ENCODE data around the gene TMEM119. TPM values are rescaled to one million over a fixed set of nuclear protein-coding genes. Genes with fewer than 3 reads are reported as not detected.

TMEM119 gene
- total RNA-seq, 4 donors from 2014 or later, result 2.3 to 5.9 (median 4.5) TPM

DNA sequence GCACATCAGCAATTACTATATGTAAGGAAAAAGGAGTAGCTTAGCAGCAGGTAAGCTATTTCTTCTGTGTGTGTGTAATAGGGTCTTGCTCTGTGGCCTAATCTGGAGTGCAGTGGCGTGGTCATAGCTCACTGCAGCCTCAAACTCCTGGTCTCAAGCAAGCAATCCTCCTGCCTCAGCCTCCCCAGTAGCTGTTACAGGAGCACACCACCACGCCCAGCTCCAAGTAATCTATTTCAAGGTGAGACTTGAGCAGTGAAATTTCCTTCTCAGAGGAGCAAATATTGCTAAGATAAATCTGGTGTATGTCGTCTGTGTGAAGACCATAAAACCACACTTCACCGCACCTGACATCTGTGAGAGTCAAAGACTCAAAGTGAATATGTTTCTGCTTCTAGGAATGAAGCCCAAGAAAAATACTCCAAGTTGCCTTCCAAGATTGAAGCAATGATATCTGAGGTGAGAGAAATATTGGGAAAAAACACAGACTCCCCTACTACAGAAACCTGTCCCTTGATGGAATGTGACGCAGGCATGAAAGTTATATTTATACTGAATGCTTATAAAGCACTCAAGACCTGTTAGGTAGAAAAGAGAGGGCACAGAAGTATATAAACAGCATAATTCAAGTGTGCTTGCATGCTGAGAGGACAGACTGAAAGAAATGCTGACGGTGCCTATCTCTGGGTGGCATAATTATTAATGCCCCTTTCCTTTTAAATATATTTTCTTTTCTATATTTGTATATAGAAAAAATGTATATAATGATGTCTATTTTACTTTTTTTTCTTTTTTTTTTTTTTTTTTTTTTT lies 38.3 kb upstream of the TMEM119 start:
- Histone ChIP-seq H3K36me3 (no peaks in the 10 kb centered on the region), H3K27ac (no peak overlapping the region), H3K27me3 (peaks cover 27% of the 10 kb centered on the region), H3K9me3 (no peaks in the 10 kb centered on the region), H3K4me3 (no peak overlapping the region), H3K4me1 (peaks cover 0 to 50% (median 15%) of the 10 kb centered on the region in 3 donors)
- no peak for ATAC-seq
- no peak for TF ChIP-seq POLR2A (IDR thresholded peaks at IDR 0.05)
- no peak for TF ChIP-seq POLR2AphosphoS5 (IDR thresholded peaks at IDR 0.05)
- TF ChIP-seq EP300 (IDR thresholded peaks at IDR 0.05), result no peak
- TF ChIP-seq, protein P1, sequence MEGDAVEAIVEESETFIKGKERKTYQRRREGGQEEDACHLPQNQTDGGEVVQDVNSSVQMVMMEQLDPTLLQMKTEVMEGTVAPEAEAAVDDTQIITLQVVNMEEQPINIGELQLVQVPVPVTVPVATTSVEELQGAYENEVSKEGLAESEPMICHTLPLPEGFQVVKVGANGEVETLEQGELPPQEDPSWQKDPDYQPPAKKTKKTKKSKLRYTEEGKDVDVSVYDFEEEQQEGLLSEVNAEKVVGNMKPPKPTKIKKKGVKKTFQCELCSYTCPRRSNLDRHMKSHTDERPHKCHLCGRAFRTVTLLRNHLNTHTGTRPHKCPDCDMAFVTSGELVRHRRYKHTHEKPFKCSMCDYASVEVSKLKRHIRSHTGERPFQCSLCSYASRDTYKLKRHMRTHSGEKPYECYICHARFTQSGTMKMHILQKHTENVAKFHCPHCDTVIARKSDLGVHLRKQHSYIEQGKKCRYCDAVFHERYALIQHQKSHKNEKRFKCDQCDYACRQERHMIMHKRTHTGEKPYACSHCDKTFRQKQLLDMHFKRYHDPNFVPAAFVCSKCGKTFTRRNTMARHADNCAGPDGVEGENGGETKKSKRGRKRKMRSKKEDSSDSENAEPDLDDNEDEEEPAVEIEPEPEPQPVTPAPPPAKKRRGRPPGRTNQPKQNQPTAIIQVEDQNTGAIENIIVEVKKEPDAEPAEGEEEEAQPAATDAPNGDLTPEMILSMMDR (IDR thresholded peaks at IDR 0.05), result no peak
- WGBS, 2 donors (ENCODE audit: low coverage in 1 of 2), result 43 to 66% methylated on average over 5 to 6 of the region's 6 CpGs

GRCh38 chr12:108635201-108635996 lies 37.5 kb upstream of the TMEM119 start:
- H3K27ac ChIP-seq, result no peak overlapping the region
- peaks cover 27% of the 10 kb centered on the region for H3K27me3 ChIP-seq
- H3K4me1 ChIP-seq, result peaks cover 0 to 43% (median 15%) of the 10 kb centered on the region in 3 donors
- H3K36me3 ChIP-seq, result no peaks in the 10 kb centered on the region
- TF ChIP-seq, protein P1 (IDR thresholded peaks at IDR 0.05), result no peak
- TF ChIP-seq POLR2A (IDR thresholded peaks at IDR 0.05) (no peak), EP300 (IDR thresholded peaks at IDR 0.05) (no peak), POLR2AphosphoS5 (IDR thresholded peaks at IDR 0.05) (no peak)
- 20 to 28% methylated on average over 9 to 10 of the region's 15 CpGs for WGBS, 2 donors (ENCODE audit: low coverage in 1 of 2)
- H3K4me3 ChIP-seq, result no peak overlapping the region
- no peak for ATAC-seq
- H3K9me3 ChIP-seq, result no peaks in the 10 kb centered on the region

DNA sequence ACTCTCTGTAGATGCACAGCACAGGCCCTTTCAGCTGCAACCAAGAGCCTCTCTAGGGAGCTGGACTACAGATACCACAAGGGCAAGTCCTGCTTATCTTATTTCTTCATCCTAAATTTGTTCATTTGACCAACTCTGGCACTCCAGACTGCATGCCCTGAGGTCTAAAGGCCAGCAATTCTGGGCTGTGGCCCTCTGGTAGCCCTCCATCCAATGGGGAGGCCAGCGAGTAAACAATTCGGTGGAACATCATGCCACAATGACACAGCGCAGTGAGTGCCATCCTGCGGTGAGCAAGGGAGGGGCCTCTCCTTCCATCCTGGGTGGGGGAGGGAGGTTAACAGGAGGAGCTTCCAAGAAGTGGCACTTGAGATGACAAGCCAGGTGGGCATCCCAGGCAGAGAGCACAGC lies 36.5 kb upstream of the TMEM119 start:
- Histone ChIP-seq H3K27ac (peak overlapping the region in 3 of 4 donors; percentile 25 to 48 (median 38)), H3K4me1 (peaks cover 0 to 52% (median 25%) of the 10 kb centered on the region in 3 donors)

DNA sequence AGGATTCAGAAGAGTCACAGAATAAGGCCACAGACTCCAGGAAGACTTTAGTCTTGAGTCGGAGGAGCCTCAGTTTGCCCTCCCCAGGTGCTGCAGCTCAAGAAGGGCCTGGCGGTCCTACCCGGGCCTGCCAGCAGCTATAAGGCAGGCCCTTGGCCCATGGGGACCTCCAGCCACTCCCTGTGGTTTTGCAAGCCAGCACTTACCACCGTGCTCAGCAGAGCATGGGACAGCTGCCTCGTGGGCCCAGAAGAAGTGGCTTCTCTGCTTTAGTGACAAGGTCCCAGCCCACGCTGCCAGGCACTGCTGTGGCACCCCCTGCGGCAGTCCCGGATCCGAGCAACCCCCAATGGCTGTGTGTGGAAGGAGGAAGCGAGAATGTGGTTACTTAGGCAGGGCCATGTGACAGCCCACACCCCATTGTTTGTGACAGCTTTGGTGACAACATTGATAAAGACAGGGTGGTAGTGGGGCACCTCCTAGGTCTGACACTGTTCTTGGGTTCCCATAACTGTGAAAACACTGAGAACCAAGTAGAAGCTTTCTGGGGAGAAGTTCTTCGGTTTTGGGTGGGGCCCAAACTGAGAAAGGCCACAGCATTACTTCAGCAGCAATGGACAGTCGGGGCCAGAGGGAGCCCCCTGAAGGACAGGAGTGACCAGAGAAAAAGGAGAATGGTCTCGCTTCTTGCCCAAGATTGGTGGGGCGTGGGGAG lies 35.8 kb upstream of the TMEM119 start, which contains the start of gene SELPLG:
SELPLG (minus strand) TSS at position 361 of the 715 bp plus-strand sequence. CDS start 9,587 bp downstream, outside the sequence.
- Histone ChIP-seq H3K4me1 (peaks cover 0 to 46% (median 26%) of the 10 kb centered on the region in 3 donors), H3K27ac (peak within 1 kb of the TSS in 3 of 4 donors; percentile 25 to 48 (median 38)), H3K36me3 (no peaks in the 10 kb centered on the region), H3K9me3 (no peaks in the 10 kb centered on the region), H3K27me3 (peaks cover 27% of the 10 kb centered on the region), H3K4me3 (peak within 1 kb of the TSS in 1 of 2 donors; percentile 30)
- WGBS, 2 donors (ENCODE audit: low coverage in 1 of 2), result 84% methylated on average over 3 of the region's 14 CpGs; no CpG with 5 or more reads in 1 of the 2 donors
- TF ChIP-seq POLR2A (IDR thresholded peaks at IDR 0.05) (peak; percentile 28 to 31), EP300 (IDR thresholded peaks at IDR 0.05) (no peak), POLR2AphosphoS5 (IDR thresholded peaks at IDR 0.05) (no peak)
- peak; percentile 35 for ATAC-seq

More for the DNA sequence above, 36.5 kb upstream of the TMEM119 start:
- H3K4me3 ChIP-seq, result no peak overlapping the region
- no peak for ATAC-seq
- 83% methylated on average over 1 of the region's 4 CpGs; no CpG with 5 or more reads in 1 of the 2 donors for WGBS, 2 donors (ENCODE audit: low coverage in 1 of 2)
- H3K27me3 ChIP-seq, result peaks cover 27% of the 10 kb centered on the region
- TF ChIP-seq, protein P1 (IDR thresholded peaks at IDR 0.05), result no peak
- TF ChIP-seq POLR2A (IDR thresholded peaks at IDR 0.05), result no peak
- no peak for TF ChIP-seq EP300 (IDR thresholded peaks at IDR 0.05)
- no peak for TF ChIP-seq POLR2AphosphoS5 (IDR thresholded peaks at IDR 0.05)
- H3K9me3 ChIP-seq, result no peaks in the 10 kb centered on the region
- H3K36me3 ChIP-seq, result no peaks in the 10 kb centered on the region
